HCT116 (cell line): ENCODE measurements around the gene PLEK2.

Experiments used
- CTCF ChIP-seq, 3 experiments: fragments of 200-600 bp in 1 of 3; sonication (generic) in 1 of 3; IDR thresholded peaks in 2 of 3; conservative IDR thresholded peaks in 1 of 3; 2 replicates each; pipeline ENCODE4 v1.5.1; 2012 to 2017; ENCODE audit warnings: low read depth in 2 of 3, low read length in 2 of 3, antibody characterized with exemption in 1 of 3, borderline replicate concordance in 1 of 3, control low read depth in 1 of 3, mild to moderate bottlenecking in 1 of 3, mixed read lengths in 1 of 3, mixed run types in 1 of 3, moderate library complexity in 1 of 3; ENCODE audit not compliant: insufficient read depth in 1 of 3
- REST ChIP-seq: IDR thresholded peaks from 2 replicates; pipeline ENCODE4 v1.6.1; 2012; ENCODE audit warnings: low read depth

- TF ChIP-seq CTCF (IDR thresholded peaks at IDR 0.05 in 2 of 3, conservative IDR thresholded peaks at IDR 0.05 in 1 of 3; ENCODE audit: borderline replicate concordance in 1 of 3, insufficient read depth in 1 of 3, low read depth in 2 of 3, low read length in 2 of 3): no peak
- no peak for TF ChIP-seq REST
Observed at GRCh38 chr14:67357969-67358354, 54.0 kb downstream of the PLEK2 start.
